Vagina (tissue), 2 donors: Measurements from ENCODE around the gene MRPL47.

ENCODE experiments used
- POLR2AphosphoS5 ChIP-seq, 2 donors: sonication (generic); formaldehyde crosslinking; IDR thresholded peaks; one replicate each; pipeline ENCODE4 v1.9.0; 2017; ENCODE audit warnings: antibody characterized with exemption in 2 of 2, mild to moderate bottlenecking in 2 of 2, low read depth in 1 of 2; ENCODE audit not compliant: insufficient read depth in 1 of 2
- TF ChIP-seq, protein P1 (sequence below), 3 experiments: fragments of 450-650 bp in 2 of 3; fragments of 200-600 bp in 1 of 3; sonication (generic) in 1 of 3; IDR thresholded peaks; one replicate each; pipeline ENCODE4 v1.5.1; 2017 to 2019; ENCODE audit warnings: antibody characterized with exemption in 3 of 3, mild to moderate bottlenecking in 2 of 3, moderate library complexity in 2 of 3

GRCh38 chr3:179544981-179545645 lies 59.3 kb downstream of the MRPL47 start:
- TF ChIP-seq, protein P1, sequence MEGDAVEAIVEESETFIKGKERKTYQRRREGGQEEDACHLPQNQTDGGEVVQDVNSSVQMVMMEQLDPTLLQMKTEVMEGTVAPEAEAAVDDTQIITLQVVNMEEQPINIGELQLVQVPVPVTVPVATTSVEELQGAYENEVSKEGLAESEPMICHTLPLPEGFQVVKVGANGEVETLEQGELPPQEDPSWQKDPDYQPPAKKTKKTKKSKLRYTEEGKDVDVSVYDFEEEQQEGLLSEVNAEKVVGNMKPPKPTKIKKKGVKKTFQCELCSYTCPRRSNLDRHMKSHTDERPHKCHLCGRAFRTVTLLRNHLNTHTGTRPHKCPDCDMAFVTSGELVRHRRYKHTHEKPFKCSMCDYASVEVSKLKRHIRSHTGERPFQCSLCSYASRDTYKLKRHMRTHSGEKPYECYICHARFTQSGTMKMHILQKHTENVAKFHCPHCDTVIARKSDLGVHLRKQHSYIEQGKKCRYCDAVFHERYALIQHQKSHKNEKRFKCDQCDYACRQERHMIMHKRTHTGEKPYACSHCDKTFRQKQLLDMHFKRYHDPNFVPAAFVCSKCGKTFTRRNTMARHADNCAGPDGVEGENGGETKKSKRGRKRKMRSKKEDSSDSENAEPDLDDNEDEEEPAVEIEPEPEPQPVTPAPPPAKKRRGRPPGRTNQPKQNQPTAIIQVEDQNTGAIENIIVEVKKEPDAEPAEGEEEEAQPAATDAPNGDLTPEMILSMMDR (IDR thresholded peaks at IDR 0.05): no peak
- no peak for TF ChIP-seq POLR2AphosphoS5 (IDR thresholded peaks at IDR 0.05; ENCODE audit: insufficient read depth in 1 of 2, low read depth in 1 of 2)
